Choroid plexus epithelial cell (primary cell): ENCODE results near the gene TRMT2B.

Experiments used
- DNase-seq: peaks from one replicate; pipeline ENCODE4 v3.0.0-alpha.2; 2010; ENCODE audit warnings: low read depth
- H3K4me3 ChIP-seq: 2 replicates; pipeline ENCODE4 v1.5.1; 2011; ENCODE audit warnings: low read depth, mild to moderate bottlenecking, control low read depth, low read length, moderate library complexity
- TF ChIP-seq, protein P1 (sequence below): conservative IDR thresholded peaks from 2 replicates; pipeline ENCODE4 v1.5.1; 2011; ENCODE audit warnings: low read depth, mild to moderate bottlenecking, control low read depth, inconsistent platforms, low read length, moderate library complexity

TRMT2B gene, protein sequence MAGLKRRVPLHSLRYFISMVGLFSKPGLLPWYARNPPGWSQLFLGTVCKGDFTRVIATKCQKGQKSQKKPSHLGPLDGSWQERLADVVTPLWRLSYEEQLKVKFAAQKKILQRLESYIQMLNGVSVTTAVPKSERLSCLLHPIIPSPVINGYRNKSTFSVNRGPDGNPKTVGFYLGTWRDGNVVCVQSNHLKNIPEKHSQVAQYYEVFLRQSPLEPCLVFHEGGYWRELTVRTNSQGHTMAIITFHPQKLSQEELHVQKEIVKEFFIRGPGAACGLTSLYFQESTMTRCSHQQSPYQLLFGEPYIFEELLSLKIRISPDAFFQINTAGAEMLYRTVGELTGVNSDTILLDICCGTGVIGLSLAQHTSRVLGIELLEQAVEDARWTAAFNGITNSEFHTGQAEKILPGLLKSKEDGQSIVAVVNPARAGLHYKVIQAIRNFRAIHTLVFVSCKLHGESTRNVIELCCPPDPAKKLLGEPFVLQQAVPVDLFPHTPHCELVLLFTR

DNA sequence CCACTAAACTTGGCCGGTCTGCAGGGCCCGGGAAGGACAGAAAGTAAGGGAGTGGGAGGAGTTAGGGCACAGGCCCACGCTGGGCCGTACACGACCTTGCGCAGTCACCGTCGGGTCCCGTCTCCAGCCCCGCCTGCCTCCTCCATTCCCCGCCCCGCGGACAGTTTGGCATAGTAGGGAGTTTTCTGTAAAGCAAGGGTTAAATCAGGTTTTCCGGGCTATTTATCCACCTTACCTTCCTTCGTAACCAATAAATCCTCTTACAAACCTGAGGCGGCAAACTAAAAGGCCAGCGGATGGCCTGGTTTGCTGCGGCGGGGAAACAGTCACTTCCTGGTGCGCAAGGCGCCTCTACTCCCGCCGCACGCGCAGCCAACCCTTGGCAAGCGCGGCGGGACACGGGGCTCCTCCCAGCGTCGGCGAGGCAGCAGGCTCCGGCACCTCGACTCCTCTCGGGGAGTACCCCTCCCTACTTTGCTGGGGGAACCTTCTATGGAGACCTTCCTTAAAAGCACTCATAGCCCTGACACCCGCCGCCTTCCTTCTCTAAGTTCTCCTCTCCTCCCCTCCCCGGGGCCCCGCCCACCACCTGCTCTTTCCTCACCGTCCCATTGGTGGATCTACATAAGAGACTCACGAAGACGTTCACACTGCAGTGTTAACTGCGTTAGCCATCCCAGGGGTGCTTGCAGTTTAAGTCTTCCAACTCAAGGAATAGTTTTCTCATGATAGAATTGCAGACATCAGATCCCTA lies at the start of gene TRMT2B:
TSS of gene TRMT2B (minus strand) at position 563 of the 754 bp plus-strand sequence. CDS start 9,822 bp downstream, outside the sequence.
- H3K4me3 ChIP-seq, result peak within 1 kb of the TSS; percentile 68
- DNase-seq, result peak; percentile 74
- TF ChIP-seq, protein P1, sequence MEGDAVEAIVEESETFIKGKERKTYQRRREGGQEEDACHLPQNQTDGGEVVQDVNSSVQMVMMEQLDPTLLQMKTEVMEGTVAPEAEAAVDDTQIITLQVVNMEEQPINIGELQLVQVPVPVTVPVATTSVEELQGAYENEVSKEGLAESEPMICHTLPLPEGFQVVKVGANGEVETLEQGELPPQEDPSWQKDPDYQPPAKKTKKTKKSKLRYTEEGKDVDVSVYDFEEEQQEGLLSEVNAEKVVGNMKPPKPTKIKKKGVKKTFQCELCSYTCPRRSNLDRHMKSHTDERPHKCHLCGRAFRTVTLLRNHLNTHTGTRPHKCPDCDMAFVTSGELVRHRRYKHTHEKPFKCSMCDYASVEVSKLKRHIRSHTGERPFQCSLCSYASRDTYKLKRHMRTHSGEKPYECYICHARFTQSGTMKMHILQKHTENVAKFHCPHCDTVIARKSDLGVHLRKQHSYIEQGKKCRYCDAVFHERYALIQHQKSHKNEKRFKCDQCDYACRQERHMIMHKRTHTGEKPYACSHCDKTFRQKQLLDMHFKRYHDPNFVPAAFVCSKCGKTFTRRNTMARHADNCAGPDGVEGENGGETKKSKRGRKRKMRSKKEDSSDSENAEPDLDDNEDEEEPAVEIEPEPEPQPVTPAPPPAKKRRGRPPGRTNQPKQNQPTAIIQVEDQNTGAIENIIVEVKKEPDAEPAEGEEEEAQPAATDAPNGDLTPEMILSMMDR, result no peak

DNA sequence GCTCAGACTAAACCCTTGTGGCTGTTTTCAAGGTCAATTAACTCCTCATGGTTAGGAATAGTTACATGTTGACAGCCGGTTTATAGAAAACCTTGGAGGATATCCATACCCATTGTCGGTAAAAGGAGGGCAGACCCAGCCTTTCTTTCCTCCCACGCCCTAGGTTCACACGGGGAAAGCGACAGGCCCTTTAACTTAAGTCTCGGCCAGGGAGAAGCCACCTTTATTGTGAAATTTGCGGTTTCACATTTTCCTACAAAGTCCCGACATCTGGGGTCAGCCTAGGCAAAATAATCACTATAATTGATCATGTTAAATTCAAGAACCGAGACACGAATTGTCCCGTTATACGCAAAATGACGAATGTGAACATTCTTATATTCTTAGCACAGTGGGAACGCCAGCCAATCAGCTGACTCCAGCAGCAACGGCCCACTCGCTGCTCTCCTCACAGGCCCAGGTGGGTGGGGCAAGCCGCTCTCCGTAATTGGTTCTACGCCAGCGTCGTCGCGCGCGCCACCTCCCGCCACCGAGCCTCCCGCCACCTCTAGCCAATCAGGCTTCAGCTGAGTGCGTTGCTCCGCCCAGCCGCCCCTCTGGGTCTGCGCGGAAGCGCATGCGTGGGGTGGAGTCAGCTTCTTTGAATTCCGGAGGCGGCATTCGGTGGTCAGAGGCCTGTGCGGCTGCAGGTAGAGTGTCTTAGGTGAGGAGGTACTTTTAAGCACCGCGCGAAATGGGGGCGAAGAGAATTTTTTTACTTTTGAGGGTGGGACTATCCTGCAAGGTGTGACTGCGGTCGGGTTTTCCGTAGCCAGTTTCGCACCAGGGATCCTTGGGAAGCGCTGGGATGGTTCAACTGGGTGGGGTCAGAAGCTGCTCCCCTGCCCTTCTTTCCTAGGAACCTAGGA lies 45.9 kb upstream of the TRMT2B start, which contains the start of gene CENPI:
TSS of gene CENPI (plus strand) at position 659 of the 908 bp plus-strand sequence. CDS start 2,867 bp downstream, outside the sequence.
- TF ChIP-seq, protein P1, result no peak
- H3K4me3 ChIP-seq, result peak within 1 kb of the TSS; percentile 67
- DNase-seq, result peak; percentile 95

DNA sequence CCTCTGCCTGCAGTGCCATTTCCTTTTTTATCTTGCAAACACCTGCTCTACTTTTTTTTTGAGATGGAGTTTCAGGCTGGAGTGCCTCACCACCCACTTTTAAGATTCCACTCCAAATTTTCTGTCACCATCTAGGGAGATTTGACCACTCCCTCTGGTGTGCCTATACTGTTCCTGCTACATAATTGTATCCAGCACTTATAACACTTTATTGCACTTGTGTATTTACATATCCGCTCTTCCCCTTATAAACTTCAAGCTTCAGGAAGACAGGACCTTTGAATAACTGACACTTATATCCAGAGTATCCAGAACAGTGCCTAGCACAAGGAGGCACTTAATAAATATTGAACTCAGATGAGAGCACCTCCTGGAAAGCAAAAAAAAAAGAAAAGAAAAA lies 39.9 kb upstream of the TRMT2B start:
- TF ChIP-seq, protein P1, result no peak
- H3K4me3 ChIP-seq, result no peak overlapping the region
- DNase-seq, result no peak

DNA sequence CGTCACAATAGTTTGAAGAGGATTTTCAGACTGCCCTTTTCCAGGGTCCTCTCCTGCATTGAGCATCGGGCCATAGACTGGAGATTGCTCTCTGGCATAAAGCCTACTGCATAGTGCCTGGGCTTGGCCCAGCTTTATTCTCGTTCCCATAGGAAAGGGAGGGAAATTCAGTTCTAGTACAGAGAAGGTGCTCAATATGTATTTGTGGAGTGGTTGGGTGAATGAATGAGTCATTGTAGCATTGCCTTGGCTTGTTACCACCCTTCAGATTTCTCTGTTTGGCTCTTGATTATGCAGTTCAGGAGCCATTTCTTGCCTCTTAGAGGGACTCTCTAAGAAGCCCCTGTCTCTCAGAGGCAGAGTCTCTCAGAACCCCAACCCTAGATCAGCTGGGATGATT lies 29.3 kb upstream of the TRMT2B start:
- DNase-seq, result no peak
- H3K4me3 ChIP-seq, result no peak overlapping the region
- TF ChIP-seq, protein P1, result no peak

DNA sequence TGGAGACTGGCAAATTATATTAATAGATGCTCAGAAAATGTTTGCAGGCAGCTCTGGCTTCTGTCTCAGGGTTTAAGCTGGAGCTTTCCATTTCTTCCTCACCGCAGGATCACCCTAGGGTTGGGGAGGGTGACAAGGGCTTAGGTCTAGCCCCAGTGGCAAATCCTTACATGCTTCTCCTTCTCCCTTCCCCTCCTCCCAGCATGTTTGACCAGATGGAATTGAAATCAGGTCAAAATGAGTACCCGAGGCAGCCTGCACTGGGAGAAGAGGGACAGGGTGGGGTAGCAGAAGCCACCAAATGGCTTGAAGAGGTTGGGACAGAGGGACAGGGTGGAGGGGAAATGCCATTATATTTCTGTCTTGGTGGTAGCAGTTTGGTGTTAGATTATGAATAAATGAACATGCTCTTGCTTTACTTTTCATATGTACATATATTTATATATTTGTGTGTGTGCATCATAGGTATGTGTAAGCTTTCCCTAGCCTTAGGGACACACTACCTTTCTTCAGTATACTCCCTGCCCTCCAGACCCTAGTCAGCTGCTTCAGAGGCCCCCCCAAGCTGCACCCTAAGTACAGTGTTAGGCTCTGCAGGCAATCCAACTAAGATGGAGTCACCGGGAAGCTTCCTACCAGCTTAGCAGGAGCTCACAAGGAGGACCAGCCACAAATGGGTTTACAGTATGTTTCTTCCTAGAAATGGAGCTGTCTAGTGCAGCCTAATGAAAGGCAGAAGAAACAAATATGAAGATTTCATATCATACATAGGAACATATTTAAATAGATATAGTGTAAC lies 28.6 kb upstream of the TRMT2B start:
- TF ChIP-seq, protein P1, result no peak
- no peak for DNase-seq
- H3K4me3 ChIP-seq, result no peak overlapping the region
